ENCODE results near the gene NTRK2. TPM values are rescaled to one million over a fixed set of nuclear protein-coding genes. Genes with fewer than 3 reads are reported as not detected.

Gene NTRK2
- polyA plus RNA-seq, 1 donor (not counting 4 experiments of a cell fraction or from before 2014, with no cell fraction given) = 0.08 TPM

GRCh38 chr9:84703793-84704192, 34.3 kb downstream of the NTRK2 start:
- H3K4me1 ChIP-seq (ENCODE audit: control insufficient read depth, extremely low read depth, insufficient read depth, low read length) = no peaks in the 10 kb centered on the region
- H2AFZ ChIP-seq (ENCODE audit: control insufficient read depth, low read length) = no peak overlapping the region
- dilution Hi-C loops (cut with MboI; ENCODE audit: extremely low pct_ligation_motif_present, low sequenced_read_pairs) = no loop called here
- H3K9me3 ChIP-seq (ENCODE audit: control insufficient read depth, low read depth, low read length) = no peaks in the 10 kb centered on the region
- no peaks in the 10 kb centered on the region for H3K79me2 ChIP-seq (ENCODE audit: control insufficient read depth, insufficient read depth, low read length)
- no peaks in the 10 kb centered on the region for H3K9me1 ChIP-seq (ENCODE audit: control insufficient read depth, extremely low read depth, insufficient read depth, low read length)
- FAIRE-seq (no peak), DNase-seq (ENCODE audit: low read depth, low spot score) (no peak)
- H3K4me3 ChIP-seq (ENCODE audit: control insufficient read depth in 2 of 3, extremely low read depth in 1 of 3, insufficient read depth in 2 of 3, low read depth in 1 of 3, low read length in 3 of 3) = no peak overlapping the region
- H3K4me2 ChIP-seq (ENCODE audit: control insufficient read depth, extremely low read depth, insufficient read depth, low read depth, low read length) = no peak overlapping the region
- H4K20me1 ChIP-seq (ENCODE audit: control insufficient read depth, extremely low read depth, insufficient read depth, low read length) = no peaks in the 10 kb centered on the region
- H3K27ac ChIP-seq (ENCODE audit: control insufficient read depth, insufficient read depth, low read length) = no peak overlapping the region
- no peak overlapping the region for H3K9ac ChIP-seq (ENCODE audit: control insufficient read depth, extremely low read depth, insufficient read depth, low read length)
- H3K36me3 ChIP-seq (ENCODE audit: control insufficient read depth in 2 of 2, extremely low read depth in 1 of 2, insufficient read depth in 2 of 2, low read length in 2 of 2) = no peaks in the 10 kb centered on the region
- TF ChIP-seq CTCF (optimal IDR thresholded peaks at IDR 0.05 in 1 of 3, IDR thresholded peaks at IDR 0.05 in 1 of 3, conservative IDR thresholded peaks at IDR 0.05 in 1 of 3; ENCODE audit: extremely low read depth in 1 of 3, insufficient read depth in 2 of 3, low read length in 3 of 3) (no peak), EZH2 (IDR thresholded peaks at IDR 0.05; ENCODE audit: low read length) (no peak)
- H3K27me3 ChIP-seq (ENCODE audit: control insufficient read depth, extremely low read depth, insufficient read depth, low read length) = no peaks in the 10 kb centered on the region

- dilution Hi-C loops (cut with MboI; ENCODE audit: extremely low pct_ligation_motif_present, low sequenced_read_pairs) = no loop called here
- no peak for TF ChIP-seq CTCF (optimal IDR thresholded peaks at IDR 0.05 in 1 of 3, IDR thresholded peaks at IDR 0.05 in 1 of 3, conservative IDR thresholded peaks at IDR 0.05 in 1 of 3; ENCODE audit: extremely low read depth in 1 of 3, insufficient read depth in 2 of 3, low read length in 3 of 3)
- no peak for TF ChIP-seq EZH2 (IDR thresholded peaks at IDR 0.05; ENCODE audit: low read length)
Measured at GRCh38 chr9:84705128-84705527, 35.6 kb downstream of the NTRK2 start.

More at GRCh38 chr9:84705128-84705527, 35.6 kb downstream of the NTRK2 start:
- Histone ChIP-seq H3K36me3 (ENCODE audit: control insufficient read depth in 2 of 2, extremely low read depth in 1 of 2, insufficient read depth in 2 of 2, low read length in 2 of 2) (no peaks in the 10 kb centered on the region), H2AFZ (ENCODE audit: control insufficient read depth, low read length) (no peak overlapping the region), H3K4me1 (ENCODE audit: control insufficient read depth, extremely low read depth, insufficient read depth, low read length) (no peaks in the 10 kb centered on the region), H3K9me1 (ENCODE audit: control insufficient read depth, extremely low read depth, insufficient read depth, low read length) (no peaks in the 10 kb centered on the region), H3K9ac (ENCODE audit: control insufficient read depth, extremely low read depth, insufficient read depth, low read length) (no peak overlapping the region), H4K20me1 (ENCODE audit: control insufficient read depth, extremely low read depth, insufficient read depth, low read length) (no peaks in the 10 kb centered on the region), H3K27me3 (ENCODE audit: control insufficient read depth, extremely low read depth, insufficient read depth, low read length) (no peaks in the 10 kb centered on the region), H3K27ac (ENCODE audit: control insufficient read depth, insufficient read depth, low read length) (no peak overlapping the region), H3K4me3 (ENCODE audit: control insufficient read depth in 2 of 3, extremely low read depth in 1 of 3, insufficient read depth in 2 of 3, low read depth in 1 of 3, low read length in 3 of 3) (no peak overlapping the region), H3K4me2 (ENCODE audit: control insufficient read depth, extremely low read depth, insufficient read depth, low read depth, low read length) (no peak overlapping the region), H3K9me3 (ENCODE audit: control insufficient read depth, low read depth, low read length) (no peaks in the 10 kb centered on the region), H3K79me2 (ENCODE audit: control insufficient read depth, insufficient read depth, low read length) (no peaks in the 10 kb centered on the region)
- no peak for FAIRE-seq
- DNase-seq (ENCODE audit: low read depth, low spot score) = no peak
